ENCODE results near the gene RPRD1B. TPM values are rescaled to one million over a fixed set of nuclear protein-coding genes. Genes with fewer than 3 reads are reported as not detected.

The RPRD1B gene
- polyA plus RNA-seq, 2 of the 4 experiments (the other 2 are of a cell fraction) = 16.4 to 28.4 TPM

GRCh38 chr20:38138086-38138778 is 104.7 kb downstream of the RPRD1B start:
- peak; percentile 91 for TF ChIP-seq ZFP36 (IDR thresholded peaks at IDR 0.05; ENCODE audit: borderline replicate concordance, partially characterized antibody)
- no peak for TF ChIP-seq EHMT2 (IDR thresholded peaks at IDR 0.05; ENCODE audit: low read depth)
- no peak for FAIRE-seq
- H3K4me1 ChIP-seq = peaks cover 61% of the 10 kb centered on the region
- ATAC-seq = no peak
- ChIA-PET CTCF (interaction anchor here (0.7 to 1.8 kb wide), 5 partner anchors 10 to 83 kb away, joined by 3 to 10 read pairs (median 4); partner anchors contain the start of gene TGM2), POLR2A (interaction anchor here (1.0 kb wide), 1 partner anchor 11 kb away, joined by 3 read pairs; no protein-coding TSS in a partner anchor)
- no peak overlapping the region for H3K4me3 ChIP-seq
- H3K27ac ChIP-seq = no peak overlapping the region
- DNase-seq (ENCODE audit: low read depth in 1 of 2, low spot score in 1 of 2) = no peak
- WGBS (ENCODE audit: missing lambda C conversion rate) = 92% methylated on average over 15 of the region's 15 CpGs
- no peak overlapping the region for H3K4me2 ChIP-seq
- no peaks in the 10 kb centered on the region for H3K9me3 ChIP-seq

GRCh38 chr20:38139156-38139912 is 105.8 kb downstream of the RPRD1B start:
- FAIRE-seq = no peak
- no peak overlapping the region for H3K4me3 ChIP-seq
- H3K9me3 ChIP-seq = no peaks in the 10 kb centered on the region
- TF ChIP-seq HOXA7 (CRISPR knock-in tag; IDR thresholded peaks at IDR 0.05) (no peak), HDAC2 (IDR thresholded peaks at IDR 0.05) (no peak), USF2 (IDR thresholded peaks at IDR 0.05) (no peak), SREBF2 (IDR thresholded peaks at IDR 0.05) (no peak), HEYL (CRISPR knock-in tag; IDR thresholded peaks at IDR 0.05) (no peak), EP300 (IDR thresholded peaks at IDR 0.05) (no peak), FOSL2 (IDR thresholded peaks at IDR 0.05) (no peak), FOSL2 (CRISPR knock-in tag; IDR thresholded peaks at IDR 0.05) (no peak), EHF (CRISPR knock-in tag; IDR thresholded peaks at IDR 0.05) (no peak), POLR2AphosphoS2 (conservative IDR thresholded peaks at IDR 0.05; ENCODE audit: low read length) (no peak), RNF2 (IDR thresholded peaks at IDR 0.05; ENCODE audit: borderline replicate concordance, low read depth) (no peak), ZNF302 (CRISPR knock-in tag; IDR thresholded peaks at IDR 0.05) (no peak), MAX (IDR thresholded peaks at IDR 0.05) (no peak), MAFK (IDR thresholded peaks at IDR 0.05; ENCODE audit: partially characterized antibody) (no peak), JUNB (IDR thresholded peaks at IDR 0.05) (no peak), CHD2 (IDR thresholded peaks at IDR 0.05; ENCODE audit: low read length, partially characterized antibody) (no peak), CHD4 (IDR thresholded peaks at IDR 0.05; ENCODE audit: borderline replicate concordance) (no peak), ZC3H11A (IDR thresholded peaks at IDR 0.05) (no peak), CBX2 (IDR thresholded peaks at IDR 0.05; ENCODE audit: borderline replicate concordance, low read depth) (no peak)
- TF ChIP-seq, protein P1, sequence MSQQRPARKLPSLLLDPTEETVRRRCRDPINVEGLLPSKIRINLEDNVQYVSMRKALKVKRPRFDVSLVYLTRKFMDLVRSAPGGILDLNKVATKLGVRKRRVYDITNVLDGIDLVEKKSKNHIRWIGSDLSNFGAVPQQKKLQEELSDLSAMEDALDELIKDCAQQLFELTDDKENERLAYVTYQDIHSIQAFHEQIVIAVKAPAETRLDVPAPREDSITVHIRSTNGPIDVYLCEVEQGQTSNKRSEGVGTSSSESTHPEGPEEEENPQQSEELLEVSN (IDR thresholded peaks at IDR 0.05; ENCODE audit: borderline replicate concordance, low read depth) = no peak
- TF ChIP-seq, protein P2, sequence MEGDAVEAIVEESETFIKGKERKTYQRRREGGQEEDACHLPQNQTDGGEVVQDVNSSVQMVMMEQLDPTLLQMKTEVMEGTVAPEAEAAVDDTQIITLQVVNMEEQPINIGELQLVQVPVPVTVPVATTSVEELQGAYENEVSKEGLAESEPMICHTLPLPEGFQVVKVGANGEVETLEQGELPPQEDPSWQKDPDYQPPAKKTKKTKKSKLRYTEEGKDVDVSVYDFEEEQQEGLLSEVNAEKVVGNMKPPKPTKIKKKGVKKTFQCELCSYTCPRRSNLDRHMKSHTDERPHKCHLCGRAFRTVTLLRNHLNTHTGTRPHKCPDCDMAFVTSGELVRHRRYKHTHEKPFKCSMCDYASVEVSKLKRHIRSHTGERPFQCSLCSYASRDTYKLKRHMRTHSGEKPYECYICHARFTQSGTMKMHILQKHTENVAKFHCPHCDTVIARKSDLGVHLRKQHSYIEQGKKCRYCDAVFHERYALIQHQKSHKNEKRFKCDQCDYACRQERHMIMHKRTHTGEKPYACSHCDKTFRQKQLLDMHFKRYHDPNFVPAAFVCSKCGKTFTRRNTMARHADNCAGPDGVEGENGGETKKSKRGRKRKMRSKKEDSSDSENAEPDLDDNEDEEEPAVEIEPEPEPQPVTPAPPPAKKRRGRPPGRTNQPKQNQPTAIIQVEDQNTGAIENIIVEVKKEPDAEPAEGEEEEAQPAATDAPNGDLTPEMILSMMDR (IDR thresholded peaks at IDR 0.05) = no peak
- CTCF ChIA-PET = interaction anchor here (1.0 to 1.8 kb wide), 6 partner anchors 25 to 84 kb away, joined by 3 to 10 read pairs (median 4); no protein-coding TSS in a partner anchor
- 93% methylated on average over 25 of the region's 25 CpGs for WGBS (ENCODE audit: missing lambda C conversion rate)
- H3K4me2 ChIP-seq = no peak overlapping the region
- H3K27ac ChIP-seq = peak overlapping the region in 1 of 2 experiments; percentile 38; a peak in 3 of 6 replicates
- no peak for DNase-seq (ENCODE audit: low read depth in 1 of 2, low spot score in 1 of 2)
- no peak for ATAC-seq
- POLR2A ChIA-PET = interaction anchor here (1.0 kb wide), 1 partner anchor 12 kb away, joined by 3 read pairs; no protein-coding TSS in a partner anchor
- H3K4me1 ChIP-seq = peaks cover 70% of the 10 kb centered on the region

Measured in A549 (cell line).